Thyroid gland (tissue), 4 donors: Measurements from ENCODE around the gene MLLT6.

Experiments
- CTCF ChIP-seq, 6 experiments: fragments of 200-600 bp in 3 of 6; fragments of 450-650 bp in 3 of 6; sonication (generic) in 3 of 6; IDR thresholded peaks; one replicate each; pipeline ENCODE4 v1.5.1; 2016 to 2019; ENCODE audit warnings: antibody characterized with exemption in 6 of 6, mild to moderate bottlenecking in 2 of 6, inconsistent platforms in 1 of 6, moderate library complexity in 1 of 6
- POLR2A ChIP-seq, 2 donors: fragments of 450-650 bp; IDR thresholded peaks; one replicate each; pipeline ENCODE4 v1.6.1; 2017; ENCODE audit warnings: antibody characterized with exemption in 2 of 2, mild to moderate bottlenecking in 2 of 2, moderate library complexity in 1 of 2

- no peak for TF ChIP-seq POLR2A (IDR thresholded peaks at IDR 0.05)
- peak; percentile 28 to 68 (median 56) for TF ChIP-seq CTCF (IDR thresholded peaks at IDR 0.05)
Observed at GRCh38 chr17:38663125-38663751, 41.8 kb upstream of the MLLT6 start.
